ENCODE measurements around the gene PLXNA4.

Gene PLXNA4

DNA sequence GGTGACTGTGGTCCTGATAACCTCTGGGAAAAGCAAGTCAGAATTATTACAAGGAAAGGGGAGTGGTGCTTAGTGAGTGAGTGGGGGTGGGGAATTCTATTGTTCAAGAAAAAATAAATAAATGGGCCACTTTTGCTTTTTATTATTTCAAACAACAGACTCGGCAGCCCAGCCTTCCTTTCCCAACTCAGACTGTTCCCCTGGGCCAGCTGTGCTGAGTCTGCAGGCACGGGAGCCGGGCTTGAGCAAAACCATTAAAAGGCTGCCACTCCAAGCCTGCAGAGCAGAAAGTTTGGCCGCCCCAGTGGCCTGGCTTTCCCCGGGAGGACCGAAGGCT is 90.0 kb downstream of the PLXNA4 start:
- H3K9me3 Mint-ChIP-seq = no peaks in the 10 kb centered on the region
- no peaks in the 10 kb centered on the region for H3K36me3 Mint-ChIP-seq (ENCODE audit: low read depth)
- H3K4me3 Mint-ChIP-seq = no peak overlapping the region
- H3K4me1 Mint-ChIP-seq (ENCODE audit: low read depth) = no peaks in the 10 kb centered on the region
- intact Hi-C loops (cut with micrococcal nuclease) = no loop called here
- no peak overlapping the region for H3K27ac Mint-ChIP-seq
- peaks cover 50% of the 10 kb centered on the region for H3K27me3 Mint-ChIP-seq

DNA sequence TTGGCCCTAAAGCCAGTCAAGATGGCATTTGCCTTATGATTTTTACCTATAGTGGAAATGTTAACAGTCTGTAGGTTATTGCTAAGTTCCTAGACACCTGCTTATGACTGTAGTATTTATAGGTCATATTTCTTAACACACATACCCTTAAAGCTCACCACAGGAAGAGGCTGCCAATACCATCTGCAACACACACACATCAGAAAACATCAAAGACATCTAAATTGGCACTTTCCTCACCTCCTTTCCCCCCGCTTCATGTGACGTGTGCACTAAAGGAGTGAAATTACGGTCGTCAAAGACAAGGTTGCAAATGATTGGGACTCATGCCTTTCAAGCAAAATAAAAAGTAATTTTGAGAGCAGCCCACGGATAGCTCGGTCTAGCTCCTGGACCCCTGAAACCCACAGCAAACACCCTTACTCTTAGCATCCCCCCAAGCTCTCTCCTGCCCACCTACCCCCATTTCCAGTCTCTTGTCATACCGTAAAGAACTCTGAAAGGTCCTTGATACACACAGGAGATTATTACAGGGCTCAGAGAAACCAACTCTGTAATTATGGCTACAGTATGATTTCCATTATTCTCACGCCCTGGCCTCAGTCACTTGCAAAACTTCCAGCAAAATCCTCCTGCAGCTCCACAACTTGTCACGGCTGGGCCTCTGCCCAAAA is 90.5 kb downstream of the PLXNA4 start:
- H3K27me3 Mint-ChIP-seq = peaks cover 50% of the 10 kb centered on the region
- no peaks in the 10 kb centered on the region for H3K4me1 Mint-ChIP-seq (ENCODE audit: low read depth)
- H3K36me3 Mint-ChIP-seq (ENCODE audit: low read depth) = no peaks in the 10 kb centered on the region
- H3K4me3 Mint-ChIP-seq = no peak overlapping the region
- H3K27ac Mint-ChIP-seq = no peak overlapping the region
- H3K9me3 Mint-ChIP-seq = no peaks in the 10 kb centered on the region
- intact Hi-C loops (cut with micrococcal nuclease) = no loop called here

DNA sequence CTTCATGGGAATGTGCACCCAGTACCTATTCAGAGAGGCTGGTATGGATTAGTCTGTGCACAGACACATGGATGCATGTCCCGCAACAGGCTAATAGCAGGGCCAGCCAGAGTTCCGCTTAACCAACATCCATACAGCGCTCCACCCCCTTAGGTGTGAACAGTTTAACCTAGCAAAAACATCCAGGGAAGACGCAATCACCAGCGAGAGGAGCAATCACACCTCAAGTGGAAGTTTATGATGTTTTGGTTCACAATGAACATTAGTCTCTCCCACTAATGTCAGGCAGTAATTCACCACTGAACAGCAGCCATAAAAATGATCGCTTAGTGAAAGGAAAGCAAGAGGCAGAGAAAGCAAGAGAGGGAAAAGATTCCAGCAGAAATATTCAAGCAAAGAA is 91.1 kb downstream of the PLXNA4 start:
- Mint-ChIP-seq H3K36me3 (ENCODE audit: low read depth) (no peaks in the 10 kb centered on the region), H3K4me1 (ENCODE audit: low read depth) (no peaks in the 10 kb centered on the region), H3K27me3 (peaks cover 50% of the 10 kb centered on the region), H3K4me3 (no peak overlapping the region), H3K27ac (no peak overlapping the region), H3K9me3 (no peaks in the 10 kb centered on the region)
- intact Hi-C loops (cut with micrococcal nuclease) = no loop called here

DNA sequence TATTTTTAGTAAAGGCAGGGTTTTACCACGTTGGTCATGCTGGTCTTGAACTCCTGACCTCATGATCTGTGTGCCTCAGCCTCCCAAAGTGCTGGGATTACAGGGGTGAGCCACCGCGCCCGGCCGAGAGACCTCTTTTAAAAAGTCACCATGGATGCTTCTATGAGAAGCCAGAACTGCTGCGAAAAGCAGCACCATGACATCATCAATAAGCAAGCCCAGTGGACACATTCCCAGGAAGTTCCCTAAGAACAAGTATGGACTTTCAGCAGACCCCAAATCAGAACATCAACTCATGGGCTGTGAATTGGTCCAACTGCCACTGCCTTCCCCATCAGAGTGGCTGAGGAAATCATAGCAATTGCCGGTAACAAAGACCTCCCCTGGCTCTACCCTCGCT is 93.4 kb downstream of the PLXNA4 start:
- H3K4me1 Mint-ChIP-seq (ENCODE audit: low read depth) = no peaks in the 10 kb centered on the region
- no peaks in the 10 kb centered on the region for H3K36me3 Mint-ChIP-seq (ENCODE audit: low read depth)
- intact Hi-C loops (cut with micrococcal nuclease) = no loop called here
- no peak overlapping the region for H3K4me3 Mint-ChIP-seq
- peaks cover 39% of the 10 kb centered on the region for H3K27me3 Mint-ChIP-seq
- H3K27ac Mint-ChIP-seq = no peak overlapping the region
- H3K9me3 Mint-ChIP-seq = no peaks in the 10 kb centered on the region

DNA sequence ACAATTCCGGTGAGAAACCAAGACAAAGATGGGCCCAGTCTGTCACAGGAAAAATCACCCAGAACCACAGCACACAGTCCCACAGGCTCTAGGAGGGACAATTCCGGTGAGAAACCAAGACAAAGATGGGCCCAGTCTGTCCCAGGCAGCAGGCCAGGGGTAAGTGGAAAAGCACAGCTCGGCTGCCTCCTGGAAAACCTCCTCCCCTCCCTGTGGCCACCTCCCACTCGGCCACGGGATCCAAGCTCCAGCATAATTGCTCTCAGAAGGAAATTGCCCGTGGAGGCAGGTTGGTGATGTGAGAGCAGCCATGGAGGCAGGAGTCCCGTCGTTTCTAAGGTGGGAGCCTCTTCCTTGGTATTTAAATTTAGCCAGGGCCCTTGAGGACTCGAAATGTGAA is 95.7 kb downstream of the PLXNA4 start:
- no peak overlapping the region for H3K27ac Mint-ChIP-seq
- H3K36me3 Mint-ChIP-seq (ENCODE audit: low read depth) = no peaks in the 10 kb centered on the region
- intact Hi-C loops (cut with micrococcal nuclease) = no loop called here
- H3K4me3 Mint-ChIP-seq = no peak overlapping the region
- H3K4me1 Mint-ChIP-seq (ENCODE audit: low read depth) = no peaks in the 10 kb centered on the region
- peaks cover 38% of the 10 kb centered on the region for H3K27me3 Mint-ChIP-seq
- H3K9me3 Mint-ChIP-seq = no peaks in the 10 kb centered on the region

DNA sequence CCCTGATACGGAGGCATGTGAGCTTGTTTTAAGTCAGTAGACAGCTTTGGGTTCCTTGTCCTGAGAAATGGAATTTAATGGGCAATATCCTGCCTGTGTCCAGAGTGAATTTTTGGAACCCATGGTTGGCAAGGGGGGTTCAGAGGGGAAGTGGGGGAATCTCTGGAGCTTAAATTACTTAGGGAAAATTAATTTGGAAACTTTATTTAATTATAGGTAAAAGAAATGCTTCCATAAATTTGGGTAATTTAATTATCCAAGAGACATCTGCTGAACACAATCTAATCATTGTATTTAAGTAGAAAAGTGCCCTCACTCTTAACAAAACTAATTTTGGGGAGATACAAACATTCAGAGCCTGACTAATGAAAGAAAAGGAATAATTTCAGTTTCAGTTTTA is 99.7 kb downstream of the PLXNA4 start:
- Mint-ChIP-seq H3K9me3 (no peaks in the 10 kb centered on the region), H3K27me3 (peaks cover 53% of the 10 kb centered on the region), H3K27ac (no peak overlapping the region), H3K36me3 (ENCODE audit: low read depth) (no peaks in the 10 kb centered on the region), H3K4me1 (ENCODE audit: low read depth) (no peaks in the 10 kb centered on the region), H3K4me3 (no peak overlapping the region)
- intact Hi-C loops (cut with micrococcal nuclease) = no loop called here

DNA sequence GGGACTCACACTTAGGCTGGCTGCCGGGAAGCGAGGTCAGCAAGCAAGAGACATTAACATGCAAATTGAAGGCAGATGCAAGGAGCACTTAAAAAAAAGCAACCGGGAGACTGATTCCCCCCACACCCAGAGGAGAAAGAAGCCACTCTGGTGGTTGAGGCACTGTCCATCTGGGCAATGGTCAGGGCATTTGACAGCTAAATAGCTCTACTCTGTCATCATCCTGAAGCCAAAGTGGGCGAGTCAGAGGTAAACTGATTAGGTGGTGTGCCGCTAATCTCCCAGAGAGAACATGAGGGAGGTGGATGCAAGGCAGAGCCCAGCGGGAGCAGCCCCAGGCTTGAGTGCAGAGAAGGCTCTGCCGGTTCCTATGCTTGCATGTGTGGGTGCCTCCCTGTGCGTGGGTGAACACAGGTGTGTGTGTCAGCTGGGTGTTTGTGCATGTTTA is 100.6 kb downstream of the PLXNA4 start:
- no peaks in the 10 kb centered on the region for H3K36me3 Mint-ChIP-seq (ENCODE audit: low read depth)
- no peak overlapping the region for H3K4me3 Mint-ChIP-seq
- intact Hi-C loops (cut with micrococcal nuclease) = no loop called here
- H3K27ac Mint-ChIP-seq = no peak overlapping the region
- H3K4me1 Mint-ChIP-seq (ENCODE audit: low read depth) = no peaks in the 10 kb centered on the region
- H3K27me3 Mint-ChIP-seq = peaks cover 56% of the 10 kb centered on the region
- H3K9me3 Mint-ChIP-seq = no peaks in the 10 kb centered on the region

DNA sequence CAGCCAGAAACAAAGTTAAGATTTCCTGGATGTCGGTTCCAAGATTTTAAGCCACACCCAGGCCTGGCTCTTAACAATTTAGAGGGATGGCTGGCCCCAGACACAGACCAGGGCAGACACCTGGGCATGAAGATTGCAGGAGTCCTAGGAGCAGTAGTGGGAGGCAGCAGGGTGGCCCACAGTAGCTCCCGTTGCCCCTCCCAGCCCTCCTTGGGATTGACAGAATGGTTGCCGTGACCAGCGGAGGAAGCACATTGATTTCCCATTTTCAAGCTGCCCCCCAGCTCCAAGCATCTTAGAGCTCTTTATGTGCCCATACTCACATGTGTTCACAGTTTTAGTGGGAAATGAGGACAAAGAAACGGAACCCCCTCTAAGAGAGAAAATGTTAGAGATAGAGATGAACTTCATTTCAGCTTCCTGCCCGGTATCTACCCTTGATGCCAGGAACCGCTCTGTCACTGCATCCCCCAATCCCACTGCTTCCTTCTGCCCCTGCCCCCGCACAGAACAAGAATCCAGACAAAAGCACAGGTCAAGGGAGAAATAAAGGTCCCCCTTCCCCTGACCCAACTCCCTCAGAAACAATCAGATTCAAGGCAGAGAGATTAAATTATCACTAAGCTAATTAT is 101.1 kb downstream of the PLXNA4 start:
- no peaks in the 10 kb centered on the region for H3K36me3 Mint-ChIP-seq (ENCODE audit: low read depth)
- no peak overlapping the region for H3K4me3 Mint-ChIP-seq
- no peaks in the 10 kb centered on the region for H3K4me1 Mint-ChIP-seq (ENCODE audit: low read depth)
- H3K9me3 Mint-ChIP-seq = no peaks in the 10 kb centered on the region
- no peak overlapping the region for H3K27ac Mint-ChIP-seq
- H3K27me3 Mint-ChIP-seq = peaks cover 59% of the 10 kb centered on the region
- intact Hi-C loops (cut with micrococcal nuclease) = no loop called here

DNA sequence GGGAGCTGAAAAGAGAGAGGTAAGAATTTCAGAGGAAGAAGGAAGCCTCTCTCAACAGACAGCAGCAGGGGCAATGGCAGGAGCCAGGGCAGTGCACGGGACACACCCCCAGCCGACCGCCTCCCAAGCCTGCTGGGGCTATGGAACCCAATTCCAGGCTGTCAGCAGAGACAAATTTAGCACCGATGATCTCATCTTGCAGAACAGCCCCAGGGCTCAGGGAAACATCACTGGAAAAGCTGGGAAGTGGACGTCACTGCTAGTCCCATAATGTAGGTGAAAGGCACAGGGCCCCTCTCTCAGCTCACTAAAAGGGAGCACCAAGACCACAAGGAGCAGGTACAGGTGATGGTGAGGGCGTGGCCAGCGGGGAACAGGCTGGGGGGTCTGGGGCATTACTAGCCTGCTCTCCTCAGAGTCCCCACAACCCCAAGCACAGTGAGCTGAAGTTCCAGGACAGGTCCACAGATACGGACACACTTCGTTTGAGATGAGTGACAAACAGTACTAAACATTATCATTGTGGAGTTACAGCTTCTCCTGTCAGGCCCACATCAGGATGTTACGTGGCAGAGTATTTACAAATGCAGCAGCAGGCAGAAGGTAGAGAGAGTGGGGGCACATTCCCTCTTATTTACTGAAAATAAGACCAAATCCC is 103.7 kb downstream of the PLXNA4 start:
- no peaks in the 10 kb centered on the region for H3K4me1 Mint-ChIP-seq (ENCODE audit: low read depth)
- no peaks in the 10 kb centered on the region for H3K36me3 Mint-ChIP-seq (ENCODE audit: low read depth)
- H3K9me3 Mint-ChIP-seq = no peaks in the 10 kb centered on the region
- H3K27ac Mint-ChIP-seq = no peak overlapping the region
- H3K4me3 Mint-ChIP-seq = no peak overlapping the region
- intact Hi-C loops (cut with micrococcal nuclease) = no loop called here
- peaks cover 66% of the 10 kb centered on the region for H3K27me3 Mint-ChIP-seq

DNA sequence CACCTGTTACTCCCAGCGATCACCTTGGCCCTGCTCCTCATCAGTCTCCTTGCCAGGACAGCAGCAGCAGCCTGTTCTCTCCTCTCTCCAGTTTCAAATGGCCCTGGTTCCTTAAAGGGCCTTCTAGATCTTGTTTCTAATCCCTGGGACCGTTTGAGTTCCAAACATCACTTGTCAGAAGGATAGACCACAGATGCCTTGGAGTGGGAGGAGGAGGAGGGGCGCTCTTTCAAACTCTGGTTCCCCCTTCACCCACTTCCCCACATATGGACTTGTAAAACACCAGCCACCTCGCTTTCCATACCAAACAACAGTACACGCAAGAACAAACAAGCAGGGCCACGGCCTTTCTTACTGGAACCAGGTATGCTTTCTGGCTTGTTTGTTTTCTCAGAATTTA is 104.8 kb downstream of the PLXNA4 start:
- Mint-ChIP-seq H3K27me3 (peaks cover 61% of the 10 kb centered on the region), H3K36me3 (ENCODE audit: low read depth) (no peaks in the 10 kb centered on the region), H3K4me1 (ENCODE audit: low read depth) (no peaks in the 10 kb centered on the region), H3K9me3 (no peaks in the 10 kb centered on the region), H3K27ac (no peak overlapping the region), H3K4me3 (no peak overlapping the region)
- intact Hi-C loops (cut with micrococcal nuclease) = no loop called here

DNA sequence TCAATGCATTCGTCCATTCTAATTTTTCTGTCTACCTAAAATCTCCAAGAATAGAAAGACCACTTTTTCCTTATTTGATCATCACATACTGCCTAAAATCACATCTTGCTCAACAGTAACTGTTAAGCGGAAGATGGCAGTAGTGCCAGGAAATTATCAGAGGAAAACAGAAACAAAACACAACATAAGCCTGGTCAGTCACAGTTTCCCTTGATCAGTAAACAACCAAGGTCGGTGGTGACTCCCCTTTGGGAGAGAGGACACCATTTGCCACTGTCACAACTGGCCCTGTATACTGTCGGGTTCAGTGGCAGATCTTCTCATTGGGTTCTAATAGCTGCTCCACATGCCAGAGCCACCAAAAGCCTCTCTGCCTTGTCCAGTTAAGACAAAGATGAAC is 106.6 kb downstream of the PLXNA4 start:
- Mint-ChIP-seq H3K9me3 (no peaks in the 10 kb centered on the region), H3K4me1 (ENCODE audit: low read depth) (no peaks in the 10 kb centered on the region), H3K4me3 (no peak overlapping the region), H3K36me3 (ENCODE audit: low read depth) (no peaks in the 10 kb centered on the region), H3K27ac (no peak overlapping the region), H3K27me3 (peaks cover 48% of the 10 kb centered on the region)
- intact Hi-C loops (cut with micrococcal nuclease) = no loop called here

DNA sequence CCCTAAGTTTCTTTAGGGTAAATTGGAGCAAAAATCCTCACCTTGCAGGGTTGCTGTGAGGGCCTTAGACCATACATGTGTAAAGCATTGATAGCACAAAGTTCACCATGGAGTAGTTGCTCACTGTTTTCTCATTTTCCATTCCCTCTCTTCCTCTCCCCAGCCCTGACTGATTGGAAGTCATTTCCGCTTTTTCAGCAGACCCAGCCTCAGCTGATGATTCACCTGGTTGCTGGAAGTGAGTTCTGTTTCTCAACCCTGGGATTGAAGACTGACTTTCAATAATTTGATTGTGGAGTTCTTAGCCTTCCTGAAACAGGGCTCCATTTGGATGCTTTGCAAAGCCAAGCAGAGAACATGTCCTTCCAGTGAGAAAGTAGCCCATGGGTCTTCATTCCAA is 107.0 kb downstream of the PLXNA4 start:
- Mint-ChIP-seq H3K27ac (no peak overlapping the region), H3K9me3 (no peaks in the 10 kb centered on the region), H3K4me1 (ENCODE audit: low read depth) (no peaks in the 10 kb centered on the region), H3K27me3 (peaks cover 44% of the 10 kb centered on the region), H3K36me3 (ENCODE audit: low read depth) (no peaks in the 10 kb centered on the region), H3K4me3 (no peak overlapping the region)
- intact Hi-C loops (cut with micrococcal nuclease) = no loop called here

DNA sequence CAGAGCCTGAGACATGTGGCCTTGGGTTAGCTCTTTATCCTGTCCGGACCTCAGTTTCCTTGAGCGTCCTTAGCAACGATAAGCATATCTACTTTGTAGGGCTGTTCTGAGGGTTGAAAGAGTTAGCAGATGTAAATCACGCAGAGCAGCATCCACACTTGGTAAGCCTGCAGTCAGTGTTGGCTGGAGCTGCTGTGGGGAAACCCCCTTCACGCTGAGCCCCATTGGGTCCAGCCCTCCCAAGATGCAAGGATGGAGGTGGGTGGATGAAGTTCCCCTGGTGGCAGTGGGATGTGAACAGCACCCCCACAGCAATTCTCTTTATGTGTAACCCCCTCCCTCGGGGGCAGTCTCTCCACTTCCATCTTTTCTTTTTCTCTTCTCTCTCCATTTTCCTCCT is 109.9 kb downstream of the PLXNA4 start:
- H3K27ac Mint-ChIP-seq = no peak overlapping the region
- intact Hi-C loops (cut with micrococcal nuclease) = no loop called here

DNA sequence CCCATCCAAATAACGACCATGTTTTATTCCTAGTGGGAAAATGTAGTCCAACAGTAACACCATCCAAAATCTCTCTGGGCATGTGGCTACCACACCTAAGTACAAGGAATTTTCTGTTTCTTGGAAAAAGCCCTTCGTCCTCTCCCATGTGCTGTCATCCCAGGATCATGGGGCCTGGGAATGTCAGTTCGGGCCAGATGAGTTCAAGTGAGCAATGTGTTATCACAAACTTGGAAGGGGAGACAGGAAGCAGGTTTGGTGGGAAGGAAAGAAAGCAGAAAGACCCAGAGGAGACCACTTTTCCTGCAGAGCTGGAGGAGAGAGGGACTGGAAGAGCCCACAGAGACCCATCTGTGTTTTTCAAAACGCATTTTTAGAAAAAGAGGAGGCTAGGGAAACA is 110.8 kb downstream of the PLXNA4 start:
- Mint-ChIP-seq H3K27ac (no peak overlapping the region), H3K27me3 (peaks cover 22% of the 10 kb centered on the region)

More for the DNA sequence above, 109.9 kb downstream of the PLXNA4 start:
- Mint-ChIP-seq H3K27me3 (peaks cover 24% of the 10 kb centered on the region), H3K36me3 (ENCODE audit: low read depth) (no peaks in the 10 kb centered on the region), H3K9me3 (no peaks in the 10 kb centered on the region), H3K4me1 (ENCODE audit: low read depth) (peaks cover 13% of the 10 kb centered on the region), H3K4me3 (no peak overlapping the region)

More for the DNA sequence above, 110.8 kb downstream of the PLXNA4 start:
- Mint-ChIP-seq H3K36me3 (ENCODE audit: low read depth) (no peaks in the 10 kb centered on the region), H3K4me3 (no peak overlapping the region), H3K9me3 (no peaks in the 10 kb centered on the region), H3K4me1 (ENCODE audit: low read depth) (peaks cover 18% of the 10 kb centered on the region)
- intact Hi-C loops (cut with micrococcal nuclease) = no loop called here
